CD14-positive monocyte (primary cell): ENCODE data around the gene INMT. TPM values are rescaled to one million over a fixed set of nuclear protein-coding genes. Genes with fewer than 3 reads are reported as not detected.

Experiments used
- DNase-seq, 3 donors: peaks; one replicate each; pipeline ENCODE4 v3.0.0-alpha.2; 2011 to 2022
- H2AFZ ChIP-seq: 2 replicates; pipeline ENCODE4 v1.6.0; 2012; ENCODE audit warnings: mild to moderate bottlenecking, low read depth, low read length, inconsistent platforms; ENCODE audit not compliant: insufficient read depth, poor library complexity, severe bottlenecking
- H3K27ac ChIP-seq, 2 donors: 1 replicate in 1 of 2; 2 replicates in 1 of 2; pipeline ENCODE4 v1.5.1; 2012 to 2013; ENCODE audit warnings: low read length in 2 of 2, control low read depth in 1 of 2, inconsistent platforms in 1 of 2, low read depth in 1 of 2, mild to moderate bottlenecking in 1 of 2
- H3K27me3 ChIP-seq, 2 donors: one replicate each; pipeline versions ENCODE4 v1.6.0 to v1.6.1; 2011 to 2013; ENCODE audit warnings: low read length in 2 of 2; ENCODE audit not compliant: control insufficient read depth in 2 of 2, insufficient read depth in 2 of 2
- H3K36me3 ChIP-seq, 2 donors: replicated peaks in 1 of 2; 1 replicate in 1 of 2; 2 replicates in 1 of 2; pipeline versions ENCODE4 v1.5.1 to v1.6.1; 2012 to 2013; ENCODE audit warnings: low read length in 2 of 2, control low read depth in 1 of 2, inconsistent platforms in 1 of 2, mild to moderate bottlenecking in 1 of 2; ENCODE audit not compliant: insufficient read depth in 2 of 2, control insufficient read depth in 1 of 2
- H3K4me1 ChIP-seq, 2 donors: 1 replicate in 1 of 2; 2 replicates in 1 of 2; pipeline versions ENCODE4 v1.5.1 to v1.6.1; 2012 to 2013; ENCODE audit warnings: low read length in 2 of 2, control low read depth in 1 of 2, inconsistent platforms in 1 of 2, mild to moderate bottlenecking in 1 of 2, moderate library complexity in 1 of 2; ENCODE audit not compliant: insufficient read depth in 2 of 2, control insufficient read depth in 1 of 2
- H3K4me2 ChIP-seq: replicated peaks from 2 replicates; pipeline ENCODE3; 2012; ENCODE audit warnings: low read length, moderate library complexity, mild to moderate bottlenecking; ENCODE audit not compliant: poor library complexity, severe bottlenecking; ENCODE audit errors: extremely low read depth
- H3K4me3 ChIP-seq, 3 experiments: fragments of 200-600 bp in 1 of 3; sonication (generic) in 1 of 3; replicated peaks in 1 of 3; 1 replicate in 2 of 3; 2 replicates in 1 of 3; pipeline ENCODE4 v1.5.1; 2011 to 2013; ENCODE audit warnings: low read length in 3 of 3, mild to moderate bottlenecking in 3 of 3, control low read depth in 2 of 3, low read depth in 2 of 3, inconsistent platforms in 1 of 3, moderate library complexity in 1 of 3
- H3K79me2 ChIP-seq: 2 replicates; pipeline ENCODE4 v1.6.0; 2012; ENCODE audit warnings: mild to moderate bottlenecking, control low read depth, inconsistent platforms, low read length, moderate library complexity; ENCODE audit not compliant: insufficient read depth
- H3K9ac ChIP-seq: 2 replicates; pipeline ENCODE4 v1.6.0; 2017; ENCODE audit warnings: low read length, mild to moderate bottlenecking; ENCODE audit not compliant: insufficient read depth, poor library complexity, severe bottlenecking
- H3K9me3 ChIP-seq, 2 donors: replicated peaks in 1 of 2; 1 replicate in 1 of 2; 2 replicates in 1 of 2; pipeline versions ENCODE4 v1.5.1 to v1.6.1; 2012 to 2013; ENCODE audit warnings: low read length in 2 of 2, control low read depth in 1 of 2; ENCODE audit not compliant: control insufficient read depth in 1 of 2, insufficient read depth in 1 of 2
- H4K20me1 ChIP-seq: 2 replicates; pipeline ENCODE4 v1.6.0; 2012; ENCODE audit warnings: mild to moderate bottlenecking, low read length, control low read depth, moderate library complexity; ENCODE audit not compliant: insufficient read depth
- H3K27ac Mint-ChIP-seq, 7 donors: one replicate each; pipeline ENCODE4 v1.8.0; 2020; ENCODE audit warnings: mild to moderate bottlenecking in 7 of 7, mixed read lengths in 7 of 7, moderate library complexity in 6 of 7, inconsistent platforms in 2 of 7
- H3K27me3 Mint-ChIP-seq, 3 donors: one replicate each; pipeline ENCODE4 v1.8.0; 2021 to 2022; ENCODE audit warnings: low read depth in 3 of 3, mild to moderate bottlenecking in 3 of 3, mixed read lengths in 3 of 3, moderate library complexity in 3 of 3, inconsistent platforms in 1 of 3
- H3K36me3 Mint-ChIP-seq, 2 donors: one replicate each; pipeline ENCODE4 v1.8.0; 2020; ENCODE audit warnings: mixed read lengths in 2 of 2, inconsistent platforms in 1 of 2, mild to moderate bottlenecking in 1 of 2
- H3K4me1 Mint-ChIP-seq: one replicate; pipeline ENCODE4 v1.8.0; 2020; ENCODE audit warnings: mild to moderate bottlenecking, mixed read lengths
- H3K4me3 Mint-ChIP-seq, 2 donors: one replicate each; pipeline ENCODE4 v1.8.0; 2020; ENCODE audit warnings: mild to moderate bottlenecking in 2 of 2, mixed read lengths in 2 of 2, moderate library complexity in 1 of 2
- H3K9me3 Mint-ChIP-seq, 7 donors: one replicate each; pipeline ENCODE4 v1.8.0; 2020 to 2022; ENCODE audit warnings: mixed read lengths in 7 of 7, mild to moderate bottlenecking in 6 of 7, moderate library complexity in 6 of 7, inconsistent platforms in 2 of 7
- CTCF ChIP-seq: fragments of 200-600 bp; IDR thresholded peaks from one replicate; pipeline ENCODE4 v1.8.0; 2022; ENCODE audit warnings: antibody characterized with exemption, mild to moderate bottlenecking
- WGBS: methylation state at CpG from one replicate; pipeline ENCODE4 v1.1.5; 2013; ENCODE audit warnings: missing lambda C conversion rate; ENCODE audit not compliant: insufficient coverage; 5-methylcytosine and 5-hydroxymethylcytosine counted together
- intact Hi-C, 2 donors: fragments of 100-400 bp; cut with micrococcal nuclease; formaldehyde crosslinking; loops; one replicate each; pipeline versions ENCODE4 v1.15.0 to v1.15.1; 2023
- polyA plus RNA-seq, 3 donors: library from polyadenylated mRNA; depleted of rRNA in 1 of 3; unstranded in 2 of 3; stranded (reverse) in 1 of 3; fragments of 300-500 nt in 2 of 3; fragments of >200 nt in 1 of 3; fragmentation: Illumina TruSeq in 2 of 3; gene quantifications; 1 replicate in 2 of 3; 2 replicates in 1 of 3; pipeline ENCODE4 v1.2.3, GENCODE V29; 2012 to 2021

Gene INMT
- polyA plus RNA-seq, 3 donors = not detected

- Mint-ChIP-seq H3K4me1 (peaks cover 13% of the 10 kb centered on the region), H3K9me3 (peaks cover 11 to 27% (median 19%) of the 10 kb centered on the region in 7 donors), H3K4me3 (no peak overlapping the region), H3K27ac (no peak overlapping the region), H3K27me3 (peaks cover 2 to 6% (median 2%) of the 10 kb centered on the region in 3 donors), H3K36me3 (no peaks in the 10 kb centered on the region)
- Histone ChIP-seq H3K9ac (no peak overlapping the region), H3K4me3 (no peak overlapping the region), H3K4me1 (peaks cover 7 to 12% of the 10 kb centered on the region in 2 donors), H4K20me1 (no peaks in the 10 kb centered on the region), H3K27me3 (no peaks in the 10 kb centered on the region), H3K36me3 (no peaks in the 10 kb centered on the region), H3K4me2 (no peak overlapping the region), H2AFZ (no peak overlapping the region), H3K9me3 (peaks cover 16 to 18% of the 10 kb centered on the region in 2 donors), H3K27ac (no peak overlapping the region), H3K79me2 (no peaks in the 10 kb centered on the region)
- intact Hi-C loops = no loop called here
- DNase-seq = no peak
- no peak for TF ChIP-seq CTCF
Observed at GRCh38 chr7:30722671-30723070, 29.3 kb upstream of the INMT start.

GRCh38 chr7:30723776-30724175 is 28.2 kb upstream of the INMT start:
- H3K27ac Mint-ChIP-seq = no peak overlapping the region
- peaks cover 7 to 16% (median 9%) of the 10 kb centered on the region in 7 donors for H3K9me3 Mint-ChIP-seq
- H3K36me3 Mint-ChIP-seq = no peaks in the 10 kb centered on the region
- Histone ChIP-seq H3K27ac (no peak overlapping the region), H3K4me1 (peaks cover 7 to 12% of the 10 kb centered on the region in 2 donors), H3K79me2 (no peaks in the 10 kb centered on the region), H3K4me2 (no peak overlapping the region), H3K9me3 (peaks cover 8 to 11% of the 10 kb centered on the region in 2 donors), H3K27me3 (no peaks in the 10 kb centered on the region), H3K4me3 (no peak overlapping the region), H2AFZ (no peak overlapping the region), H3K36me3 (no peaks in the 10 kb centered on the region), H3K9ac (no peak overlapping the region), H4K20me1 (no peaks in the 10 kb centered on the region)
- DNase-seq = no peak
- H3K4me1 Mint-ChIP-seq = peaks cover 15% of the 10 kb centered on the region
- no peak for TF ChIP-seq CTCF
- H3K27me3 Mint-ChIP-seq = peaks cover 2 to 10% (median 2%) of the 10 kb centered on the region in 3 donors
- H3K4me3 Mint-ChIP-seq = no peak overlapping the region
- intact Hi-C loops = no loop called here
- no CpG with 5 or more reads among the region's 4 CpGs for WGBS
